Measurements from ENCODE around the gene SLC25A24. TPM values are rescaled to one million over a fixed set of nuclear protein-coding genes. Genes with fewer than 3 reads are reported as not detected.

SLC25A24 gene
- polyA plus RNA-seq, 3 donors, result 11.1 to 45.4 (median 43.4) TPM

DNA sequence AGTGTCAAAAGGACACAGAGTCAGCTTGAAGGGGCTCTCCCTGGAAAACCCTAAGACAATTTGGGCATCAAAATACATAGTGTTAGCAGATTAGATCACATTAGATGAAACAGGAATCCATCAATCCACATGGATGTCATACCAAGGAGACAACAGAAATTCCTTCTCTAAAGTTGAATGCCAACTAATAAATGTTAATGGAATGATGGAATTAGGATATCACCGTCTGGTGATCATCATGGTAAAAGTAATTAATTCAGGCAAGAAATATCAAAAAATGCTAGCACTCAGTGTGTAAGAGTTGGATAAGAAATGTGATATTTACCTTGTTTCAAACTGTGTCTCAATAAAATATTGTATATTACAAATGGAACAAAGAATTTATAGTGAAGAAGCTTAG is 10.9 kb upstream of the SLC25A24 start:
- H3K27ac Mint-ChIP-seq, result peak overlapping the region in 1 of 7 donors; percentile 13
- H3K9me3 Mint-ChIP-seq, result peaks cover 0 to 2% (median 0%) of the 10 kb centered on the region in 7 donors
- Histone ChIP-seq H3K4me3 (replicated peaks in 1 of 3; ENCODE audit: low read depth in 2 of 3, low read length in 3 of 3) (no peak overlapping the region), H3K4me1 (ENCODE audit: control insufficient read depth in 1 of 2, insufficient read depth in 2 of 2, low read length in 2 of 2) (no peaks in the 10 kb centered on the region), H3K79me2 (ENCODE audit: insufficient read depth, low read length) (no peaks in the 10 kb centered on the region), H3K9me3 (replicated peaks in 1 of 2; ENCODE audit: control insufficient read depth in 1 of 2, insufficient read depth in 1 of 2, low read length in 2 of 2) (no peaks in the 10 kb centered on the region), H3K4me2 (replicated peaks; ENCODE audit: extremely low read depth, low read length, poor library complexity, severe bottlenecking) (no peak overlapping the region), H4K20me1 (ENCODE audit: insufficient read depth, low read length) (no peaks in the 10 kb centered on the region), H3K27ac (ENCODE audit: low read depth in 1 of 2, low read length in 2 of 2) (no peak overlapping the region), H3K36me3 (replicated peaks in 1 of 2; ENCODE audit: control insufficient read depth in 1 of 2, insufficient read depth in 2 of 2, low read length in 2 of 2) (no peaks in the 10 kb centered on the region), H3K27me3 (ENCODE audit: control insufficient read depth in 2 of 2, insufficient read depth in 2 of 2, low read length in 2 of 2) (peaks cover 3% of the 10 kb centered on the region in 2 donors), H2AFZ (ENCODE audit: insufficient read depth, low read depth, low read length, poor library complexity, severe bottlenecking) (no peak overlapping the region), H3K9ac (ENCODE audit: insufficient read depth, low read length, poor library complexity, severe bottlenecking) (no peak overlapping the region)
- DNase-seq, result no peak
- H3K4me3 Mint-ChIP-seq, result no peak overlapping the region
- TF ChIP-seq CTCF (IDR thresholded peaks at IDR 0.05), result no peak
- WGBS (ENCODE audit: insufficient coverage), result 83% methylated on average over 1 of the region's 1 CpG
- H3K4me1 Mint-ChIP-seq, result no peaks in the 10 kb centered on the region
- no peaks in the 10 kb centered on the region for H3K36me3 Mint-ChIP-seq
- H3K27me3 Mint-ChIP-seq (ENCODE audit: low read depth in 3 of 3), result peaks cover 0 to 15% (median 4%) of the 10 kb centered on the region in 3 donors
- intact Hi-C loops (cut with micrococcal nuclease), result no loop called here

- H3K4me1 Mint-ChIP-seq, result no peaks in the 10 kb centered on the region
- Histone ChIP-seq H3K4me1 (ENCODE audit: control insufficient read depth in 1 of 2, insufficient read depth in 2 of 2, low read length in 2 of 2) (no peaks in the 10 kb centered on the region), H4K20me1 (ENCODE audit: insufficient read depth, low read length) (no peaks in the 10 kb centered on the region), H3K79me2 (ENCODE audit: insufficient read depth, low read length) (no peaks in the 10 kb centered on the region), H3K9ac (ENCODE audit: insufficient read depth, low read length, poor library complexity, severe bottlenecking) (no peak overlapping the region), H3K27ac (ENCODE audit: low read depth in 1 of 2, low read length in 2 of 2) (no peak overlapping the region), H3K9me3 (replicated peaks in 1 of 2; ENCODE audit: control insufficient read depth in 1 of 2, insufficient read depth in 1 of 2, low read length in 2 of 2) (no peaks in the 10 kb centered on the region), H3K27me3 (ENCODE audit: control insufficient read depth in 2 of 2, insufficient read depth in 2 of 2, low read length in 2 of 2) (peaks cover 3% of the 10 kb centered on the region in 2 donors), H3K4me2 (replicated peaks; ENCODE audit: extremely low read depth, low read length, poor library complexity, severe bottlenecking) (no peak overlapping the region), H3K36me3 (replicated peaks in 1 of 2; ENCODE audit: control insufficient read depth in 1 of 2, insufficient read depth in 2 of 2, low read length in 2 of 2) (no peaks in the 10 kb centered on the region), H3K4me3 (replicated peaks in 1 of 3; ENCODE audit: low read depth in 2 of 3, low read length in 3 of 3) (no peak overlapping the region), H2AFZ (ENCODE audit: insufficient read depth, low read depth, low read length, poor library complexity, severe bottlenecking) (no peak overlapping the region)
- no peak for DNase-seq
- peak overlapping the region in 1 of 7 donors; percentile 10 for H3K27ac Mint-ChIP-seq
- H3K36me3 Mint-ChIP-seq, result peaks cover 0 to 2% of the 10 kb centered on the region in 2 donors
- H3K4me3 Mint-ChIP-seq, result no peak overlapping the region
- TF ChIP-seq CTCF (IDR thresholded peaks at IDR 0.05), result no peak
- WGBS (ENCODE audit: insufficient coverage), result 92% methylated on average over 9 of the region's 11 CpGs
- H3K9me3 Mint-ChIP-seq, result peaks cover 0 to 4% (median 2%) of the 10 kb centered on the region in 7 donors
- peaks cover 0 to 14% (median 5%) of the 10 kb centered on the region in 3 donors for H3K27me3 Mint-ChIP-seq (ENCODE audit: low read depth in 3 of 3)
- intact Hi-C loops (cut with micrococcal nuclease), result no loop called here
Measured at GRCh38 chr1:108209456-108210108, 9.4 kb upstream of the SLC25A24 start.
